GM10248 (cell line): ENCODE measurements around the gene LRR1.

Experiments
- CTCF ChIA-PET: fragments of 300-600 bp; sonication (Branson Sonifier 250); formaldehyde crosslinking; extraction: SDS; loops from one replicate; lab custom pipeline; 2021; ENCODE audit warnings: antibody characterized with exemption; lab: Yijun Ruan, JAX
- POLR2A ChIA-PET: fragments of 350-650 bp; sonication (Branson Sonifier 250); formaldehyde crosslinking; extraction: SDS; loops from one replicate; lab custom pipeline; 2020; ENCODE audit warnings: antibody characterized with exemption; lab: Yijun Ruan, JAX
- DNase-seq: peaks from one replicate; pipeline ENCODE4 v3.0.0; 2012; ENCODE audit errors: extremely low spot score
- CTCF ChIP-seq: IDR thresholded peaks from 2 replicates; pipeline ENCODE4 v1.5.1; 2012; ENCODE audit warnings: mild to moderate bottlenecking, low read depth; ENCODE audit errors: extremely low read depth, missing control alignments, control extremely low read depth

LRR1 gene

DNA sequence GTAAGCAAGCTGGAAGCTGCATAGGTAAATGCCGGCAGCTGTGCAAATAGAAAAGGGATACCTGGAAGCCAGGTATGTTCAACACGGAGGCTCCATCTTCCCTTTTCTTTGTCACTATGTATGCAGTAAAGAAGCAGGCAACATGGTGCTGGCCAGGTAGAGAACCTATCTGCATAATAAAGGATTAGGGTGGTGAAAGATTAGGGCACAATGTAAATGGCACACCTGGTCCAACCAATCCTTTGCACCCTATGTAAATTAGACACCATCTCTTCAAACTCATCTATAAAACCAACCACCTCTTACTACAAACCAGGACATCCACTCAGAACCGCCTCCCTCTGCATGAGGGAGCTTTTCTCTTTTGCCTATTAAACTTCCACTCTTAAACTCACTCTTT lies 44.8 kb upstream of the LRR1 start:
- no peak for TF ChIP-seq CTCF
- DNase-seq = no peak
- ChIA-PET POLR2A (no interaction called here), CTCF (interaction anchor here (1.0 to 1.4 kb wide), 2 partner anchors 16 to 25 kb away, joined by 3 read pairs; no protein-coding TSS in a partner anchor)

DNA sequence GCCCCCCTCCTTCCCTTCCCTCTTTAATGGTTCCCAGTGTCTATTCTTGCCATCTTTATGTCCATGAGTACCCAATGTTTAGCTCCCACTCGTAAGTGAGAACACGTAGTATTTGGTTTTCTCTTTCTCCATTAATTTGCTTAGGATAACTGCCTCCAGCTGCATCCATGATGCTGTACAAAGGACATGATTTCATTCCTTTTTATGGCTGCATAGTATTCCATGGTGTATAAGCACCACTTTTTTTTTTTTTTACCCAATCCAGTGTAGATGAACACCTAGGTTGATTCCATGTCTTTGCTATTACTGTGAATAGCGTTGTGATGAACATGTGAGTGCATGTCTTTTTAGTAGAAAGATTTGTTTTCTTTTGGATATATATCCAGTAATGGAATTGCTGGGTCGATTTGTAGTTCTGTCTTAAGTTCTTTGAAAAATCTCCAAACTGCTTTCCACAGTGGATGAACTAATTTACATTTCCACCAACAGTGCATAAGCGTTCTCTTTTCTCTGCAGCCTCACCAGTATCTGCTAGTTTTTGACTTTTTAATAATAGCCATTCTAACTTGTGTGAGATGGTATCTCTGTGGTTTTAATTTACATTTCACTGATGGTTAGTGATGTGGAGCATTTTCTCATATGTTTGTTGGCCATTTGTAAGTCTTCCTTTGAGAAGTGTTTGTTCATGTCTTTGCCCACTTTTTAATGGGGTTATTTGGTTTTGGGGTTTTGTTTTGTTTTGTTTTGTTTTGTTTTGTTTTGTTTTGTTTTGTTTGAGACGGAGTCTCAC lies 38.6 kb upstream of the LRR1 start:
- CTCF ChIA-PET = no interaction called here
- DNase-seq = no peak
- POLR2A ChIA-PET = no interaction called here
- TF ChIP-seq CTCF = no peak

- no peak for DNase-seq
- ChIA-PET CTCF (no interaction called here), POLR2A (no interaction called here)
- TF ChIP-seq CTCF = no peak
Observed at GRCh38 chr14:49566714-49567113, 32.0 kb upstream of the LRR1 start.

GRCh38 chr14:49569281-49569680 lies 29.5 kb upstream of the LRR1 start:
- ChIA-PET CTCF (no interaction called here), POLR2A (interaction anchor here (0.6 kb wide), 1 partner anchor 8 kb away, joined by 9 read pairs; no protein-coding TSS in a partner anchor)
- no peak for DNase-seq
- TF ChIP-seq CTCF = no peak

DNA sequence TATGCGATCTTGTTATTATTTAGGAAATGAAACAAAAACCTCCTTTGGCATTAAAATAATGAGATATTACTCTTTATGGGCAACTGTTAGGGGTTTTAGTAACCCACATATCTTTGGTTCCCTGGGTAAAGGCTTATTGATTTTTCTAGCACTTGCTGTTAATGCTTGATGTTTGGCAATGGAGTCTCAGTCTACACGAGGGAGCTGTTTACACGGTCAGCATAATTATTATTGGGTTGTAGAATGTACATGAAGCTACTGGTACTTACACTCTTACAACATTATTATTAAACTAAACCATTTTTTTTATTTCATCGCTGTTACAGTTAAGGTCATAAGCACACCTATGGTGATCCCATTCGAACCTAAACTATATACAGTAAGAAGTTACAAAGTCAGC lies 24.7 kb upstream of the LRR1 start:
- POLR2A ChIA-PET = no interaction called here
- CTCF ChIA-PET = no interaction called here
- no peak for TF ChIP-seq CTCF
- no peak for DNase-seq

DNA sequence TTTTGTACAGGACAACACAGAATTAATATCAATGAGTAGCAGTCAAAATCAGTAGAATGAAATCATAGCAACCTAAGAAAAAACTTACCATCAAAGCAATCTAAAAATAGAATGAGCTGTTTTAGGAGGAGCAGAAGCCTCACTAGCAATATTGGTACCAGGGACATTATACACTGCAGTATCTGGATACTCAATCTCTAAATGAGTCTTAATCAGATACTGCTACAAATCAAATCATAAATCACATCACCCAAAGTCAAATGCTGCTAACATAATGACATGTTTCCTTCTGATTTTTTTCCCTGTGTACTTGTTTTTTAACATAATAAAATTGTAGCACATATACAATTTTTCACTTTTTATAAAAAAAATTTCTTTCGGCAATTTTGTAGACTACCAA lies 20.6 kb upstream of the LRR1 start:
- ChIA-PET POLR2A (no interaction called here), CTCF (interaction anchor here (1.1 to 1.5 kb wide), 3 partner anchors 21 to 116 kb away, joined by 3 read pairs; partner anchors contain the start of gene LRR1)
- TF ChIP-seq CTCF = no peak
- no peak for DNase-seq
